Naive thymus-derived CD4-positive, alpha-beta T cell (primary cell): ENCODE measurements around the gene HEMK1. TPM values are rescaled to one million over a fixed set of nuclear protein-coding genes. Genes with fewer than 3 reads are reported as not detected.

Source experiments
- ATAC-seq: fragments of 150-1000 bp; cut with Tn5 transposase; 2 replicates; pipeline ENCODE4 v1.10.0; 2021; ENCODE audit warnings: mild to moderate bottlenecking, moderate library complexity
- CTCF ChIA-PET: fragments of 350-600 bp; sonication (Branson Sonifier 250); formaldehyde crosslinking; loops from one replicate; lab custom pipeline; 2021; ENCODE audit warnings: antibody characterized with exemption; lab: Charles Lee
- POLR2A ChIA-PET: fragments of 350-600 bp; sonication (Branson Sonifier 250); formaldehyde crosslinking; loops from one replicate; lab custom pipeline; 2021; ENCODE audit warnings: antibody characterized with exemption, inconsistent platforms; lab: Charles Lee
- DNase-seq, 9 donors: peaks; one replicate each; pipeline versions ENCODE4 v3.0.0 to v3.0.0-alpha.2; 2020 to 2022; ENCODE audit warnings: mixed read lengths in 1 of 9
- H3K27ac ChIP-seq: one replicate; pipeline ENCODE4 v1.7.0; 2013; ENCODE audit warnings: mild to moderate bottlenecking, low read depth, low read length, moderate library complexity
- H3K27me3 ChIP-seq, 2 donors: one replicate each; pipeline ENCODE4 v1.7.0; 2013; ENCODE audit warnings: low read length in 2 of 2, mild to moderate bottlenecking in 2 of 2, moderate library complexity in 2 of 2; ENCODE audit not compliant: control insufficient read depth in 2 of 2, insufficient read depth in 2 of 2
- H3K36me3 ChIP-seq, 3 experiments: 1 replicate in 2 of 3; 2 replicates in 1 of 3; pipeline ENCODE4 v1.7.0; 2013; ENCODE audit warnings: low read length in 3 of 3, mild to moderate bottlenecking in 3 of 3, moderate library complexity in 1 of 3; ENCODE audit not compliant: insufficient read depth in 3 of 3, control insufficient read depth in 2 of 3
- H3K4me1 ChIP-seq, 2 donors: one replicate each; pipeline ENCODE4 v1.7.0; 2013; ENCODE audit warnings: low read length in 2 of 2, mild to moderate bottlenecking in 2 of 2, moderate library complexity in 1 of 2; ENCODE audit not compliant: control insufficient read depth in 2 of 2, insufficient read depth in 2 of 2
- H3K4me3 ChIP-seq: 2 replicates; pipeline ENCODE4 v1.7.0; 2013; ENCODE audit warnings: mild to moderate bottlenecking, low read length
- H3K9me3 ChIP-seq, 3 experiments: 1 replicate in 2 of 3; 2 replicates in 1 of 3; pipeline ENCODE4 v1.7.0; 2013; ENCODE audit warnings: low read length in 3 of 3; ENCODE audit not compliant: control insufficient read depth in 2 of 3
- H3K27ac Mint-ChIP-seq, 9 donors: one replicate each; pipeline ENCODE4 v1.8.0; 2020 to 2022; ENCODE audit warnings: mixed read lengths in 9 of 9, mild to moderate bottlenecking in 8 of 9, moderate library complexity in 5 of 9, inconsistent platforms in 2 of 9
- H3K27me3 Mint-ChIP-seq, 5 donors: one replicate each; pipeline ENCODE4 v1.8.0; 2021 to 2022; ENCODE audit warnings: mixed read lengths in 5 of 5, mild to moderate bottlenecking in 1 of 5
- H3K36me3 Mint-ChIP-seq, 5 donors: one replicate each; pipeline ENCODE4 v1.8.0; 2020 to 2022; ENCODE audit warnings: mixed read lengths in 5 of 5, mild to moderate bottlenecking in 3 of 5, inconsistent platforms in 1 of 5
- H3K4me1 Mint-ChIP-seq, 7 donors: one replicate each; pipeline ENCODE4 v1.8.0; 2020 to 2022; ENCODE audit warnings: mixed read lengths in 7 of 7, mild to moderate bottlenecking in 3 of 7, inconsistent platforms in 1 of 7
- H3K4me3 Mint-ChIP-seq, 10 donors: one replicate each; pipeline ENCODE4 v1.8.0; 2020 to 2022; ENCODE audit warnings: mild to moderate bottlenecking in 10 of 10, mixed read lengths in 10 of 10, moderate library complexity in 6 of 10, inconsistent platforms in 2 of 10
- H3K9me3 Mint-ChIP-seq, 11 donors: one replicate each; pipeline ENCODE4 v1.8.0; 2020 to 2022; ENCODE audit warnings: mixed read lengths in 11 of 11, mild to moderate bottlenecking in 4 of 11, inconsistent platforms in 1 of 11, moderate library complexity in 1 of 11
- intact Hi-C, 2 donors: fragments of 100-400 bp; cut with micrococcal nuclease; formaldehyde crosslinking; loops; one replicate each; pipeline ENCODE4 v1.15.1; 2023
- polyA plus RNA-seq, 2 donors: library from polyadenylated mRNA; unstranded; fragments of 300-500 nt; fragmentation: Illumina TruSeq; gene quantifications; one replicate each; pipeline ENCODE4 v1.2.3, GENCODE V29; 2021
- total RNA-seq, 6 experiments: library from RNA in 5 of 6; stranded (reverse) in 5 of 6; gene quantifications; 1 replicate in 5 of 6; 2 replicates in 1 of 6; pipeline ENCODE4 v1.2.3 and lab custom pipeline; 2021 to 2026

HEMK1 gene
- total and polyA plus RNA-seq, 7 experiments from 2014 or later, result 32.1 to 71.1 (median 40.1) TPM

DNA sequence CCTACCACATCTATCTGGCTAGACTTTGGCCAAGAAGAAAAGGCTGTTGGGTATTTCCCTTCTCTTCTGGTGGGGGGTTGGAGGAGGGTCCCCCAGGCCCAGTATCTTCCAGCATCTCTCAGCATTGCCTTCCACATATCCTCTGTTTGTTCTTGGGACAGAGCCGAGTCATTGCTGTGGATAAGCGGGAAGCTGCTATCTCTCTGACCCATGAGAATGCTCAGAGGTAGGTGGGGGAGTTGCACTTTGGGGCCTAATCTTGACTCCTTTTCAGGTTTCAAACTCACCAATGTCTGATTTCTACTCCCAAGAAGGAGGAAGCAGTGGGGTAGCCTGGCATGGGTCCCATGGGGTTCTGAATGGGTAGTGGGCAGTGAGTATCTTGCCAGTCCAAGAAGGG, 8.0 kb downstream of the HEMK1 start:
- peaks cover 0 to 50% (median 11%) of the 10 kb centered on the region in 5 donors for H3K36me3 Mint-ChIP-seq
- intact Hi-C loops, result no loop called here
- POLR2A ChIA-PET, result interaction anchor here (8.7 to 21.2 kb wide), 2 partner anchors 14 to 31 kb away, joined by 78 to 730 read pairs; partner anchors contain the start of genes CISH and MAPKAPK3

DNA sequence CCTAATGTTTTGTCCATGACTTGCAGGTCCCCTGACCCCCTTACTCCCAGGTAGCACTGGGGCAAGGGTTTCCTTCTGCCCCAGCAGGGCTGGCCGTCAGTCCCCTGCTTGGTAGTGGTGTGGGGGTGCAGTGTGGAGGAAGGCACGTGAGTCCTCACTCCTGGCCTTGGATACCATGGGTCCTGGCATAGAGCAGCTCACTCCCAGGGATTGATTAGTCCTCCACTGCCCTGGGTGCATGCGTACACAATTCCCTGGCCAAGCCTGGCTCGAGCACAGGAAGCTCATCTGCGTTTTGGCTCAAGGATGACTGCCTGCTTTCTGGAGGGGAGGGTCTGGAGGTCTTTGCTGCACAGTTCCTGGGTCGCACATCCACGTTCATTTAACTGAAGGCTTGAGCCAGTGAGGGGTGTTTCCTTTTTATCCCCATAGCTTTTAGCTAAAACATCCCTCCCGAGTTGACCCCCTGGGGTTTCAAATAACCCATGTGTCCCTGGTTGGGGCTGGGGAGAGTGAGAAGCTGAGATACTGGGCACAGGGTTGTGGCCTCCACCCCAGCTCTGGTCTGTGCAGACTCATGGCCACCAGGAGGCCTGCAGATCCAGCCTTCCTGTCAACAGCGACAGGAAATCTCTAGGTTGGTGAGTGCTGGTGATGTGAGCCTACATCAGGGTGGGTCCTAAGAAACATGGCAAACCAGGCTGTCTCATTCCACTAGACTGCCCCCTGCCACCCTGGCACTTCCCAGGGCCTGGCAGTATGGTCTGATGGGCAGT, 11.5 kb downstream of the HEMK1 start:
- Histone ChIP-seq H3K36me3 (peaks cover 0 to 74% (median 4%) of the 10 kb centered on the region in 3 experiments), H3K4me1 (peaks cover 24% of the 10 kb centered on the region in 2 donors), H3K27ac (peak overlapping the region; percentile 42), H3K4me3 (peak overlapping the region; percentile 12), H3K9me3 (no peaks in the 10 kb centered on the region), H3K27me3 (no peaks in the 10 kb centered on the region)
- intact Hi-C loops, result loop anchor here in 1 of 2 donors (1.0 kb wide), 1 partner anchor 10 kb away; no protein-coding TSS in a partner anchor
- ATAC-seq, result peak; percentile 56
- Mint-ChIP-seq H3K4me1 (peaks cover 14 to 74% (median 28%) of the 10 kb centered on the region in 7 donors), H3K4me3 (peak overlapping the region in 4 of 10 donors; percentile 1 to 52 (median 32)), H3K9me3 (no peaks in the 10 kb centered on the region), H3K36me3 (peaks cover 3 to 57% (median 11%) of the 10 kb centered on the region in 5 donors), H3K27me3 (no peaks in the 10 kb centered on the region), H3K27ac (peak overlapping the region; percentile 47 to 91 (median 68))
- ChIA-PET CTCF (interaction anchor here (0.9 to 20.2 kb wide), 6 partner anchors 8 to 29 kb away, joined by 3 to 578 read pairs (median 8); partner anchors contain the start of genes CISH, HEMK1 and MAPKAPK3), POLR2A (interaction anchor here (0.6 to 21.2 kb wide), 4 partner anchors 9 to 27 kb away, joined by 4 to 730 read pairs (median 62); partner anchors contain the start of genes C3orf18, CISH, HEMK1 and MAPKAPK3)
- peak in 1 of 9 donors; percentile 32 for DNase-seq

More for the DNA sequence above, 8.0 kb downstream of the HEMK1 start:
- Mint-ChIP-seq H3K27me3 (no peaks in the 10 kb centered on the region), H3K4me1 (peaks cover 25 to 81% (median 46%) of the 10 kb centered on the region in 7 donors), H3K27ac (peak overlapping the region in 7 of 9 donors; percentile 8 to 89 (median 56)), H3K4me3 (no peak overlapping the region), H3K9me3 (no peaks in the 10 kb centered on the region)
- Histone ChIP-seq H3K27ac (peak overlapping the region; percentile 63), H3K9me3 (no peaks in the 10 kb centered on the region), H3K36me3 (peaks cover 0 to 54% (median 4%) of the 10 kb centered on the region in 3 experiments), H3K27me3 (no peaks in the 10 kb centered on the region), H3K4me1 (peaks cover 59% of the 10 kb centered on the region in 2 donors), H3K4me3 (no peak overlapping the region)
- DNase-seq (no peak), ATAC-seq (no peak)
- CTCF ChIA-PET, result interaction anchor here (1.4 to 20.2 kb wide), 4 partner anchors 9 to 33 kb away, joined by 3 to 578 read pairs (median 6); partner anchors contain the start of genes C3orf18, CISH and MAPKAPK3

DNA sequence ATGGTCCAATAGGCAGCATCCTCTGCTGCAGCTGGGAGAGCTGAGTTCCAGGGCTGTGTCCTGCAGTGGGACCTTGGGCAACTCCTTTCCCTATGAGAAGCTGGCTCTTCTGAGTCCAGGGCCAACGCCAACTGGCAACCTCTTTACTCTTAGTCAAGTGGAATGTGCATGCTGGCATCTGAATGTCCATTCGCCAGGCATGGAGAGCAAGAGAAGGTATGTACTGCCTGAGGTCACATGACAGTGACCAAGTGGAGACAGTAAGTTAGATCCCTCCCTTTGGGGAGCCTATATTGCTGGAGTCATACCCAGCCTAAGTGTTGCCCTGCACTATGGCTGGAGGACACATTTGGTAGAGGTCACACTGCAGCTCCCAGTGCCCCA, 12.1 kb downstream of the HEMK1 start:
- Mint-ChIP-seq H3K27ac (peak overlapping the region; percentile 48 to 91 (median 70)), H3K4me1 (peaks cover 14 to 72% (median 27%) of the 10 kb centered on the region in 7 donors), H3K9me3 (no peaks in the 10 kb centered on the region), H3K36me3 (peaks cover 3 to 51% (median 11%) of the 10 kb centered on the region in 5 donors), H3K27me3 (no peaks in the 10 kb centered on the region), H3K4me3 (peak overlapping the region in 4 of 10 donors; percentile 1 to 52 (median 32))
- peaks cover 0 to 74% (median 4%) of the 10 kb centered on the region in 3 experiments for H3K36me3 ChIP-seq
- no peak for DNase-seq
- ATAC-seq, result no peak
- ChIA-PET POLR2A (interaction anchor here (6.7 to 21.2 kb wide), 3 partner anchors 10 to 27 kb away, joined by 47 to 730 read pairs (median 78); partner anchors contain the start of genes C3orf18, CISH, HEMK1 and MAPKAPK3), CTCF (interaction anchor here (0.9 to 20.2 kb wide), 6 partner anchors 9 to 29 kb away, joined by 3 to 578 read pairs (median 8); partner anchors contain the start of genes CISH, HEMK1 and MAPKAPK3)
- peaks cover 18 to 21% of the 10 kb centered on the region in 2 donors for H3K4me1 ChIP-seq
- no peaks in the 10 kb centered on the region for H3K27me3 ChIP-seq
- peak overlapping the region; percentile 12 for H3K4me3 ChIP-seq
- H3K27ac ChIP-seq, result peak overlapping the region; percentile 42
- intact Hi-C loops, result loop anchor here in 1 of 2 donors (1.0 kb wide), 1 partner anchor 10 kb away; no protein-coding TSS in a partner anchor
- no peaks in the 10 kb centered on the region for H3K9me3 ChIP-seq

DNA sequence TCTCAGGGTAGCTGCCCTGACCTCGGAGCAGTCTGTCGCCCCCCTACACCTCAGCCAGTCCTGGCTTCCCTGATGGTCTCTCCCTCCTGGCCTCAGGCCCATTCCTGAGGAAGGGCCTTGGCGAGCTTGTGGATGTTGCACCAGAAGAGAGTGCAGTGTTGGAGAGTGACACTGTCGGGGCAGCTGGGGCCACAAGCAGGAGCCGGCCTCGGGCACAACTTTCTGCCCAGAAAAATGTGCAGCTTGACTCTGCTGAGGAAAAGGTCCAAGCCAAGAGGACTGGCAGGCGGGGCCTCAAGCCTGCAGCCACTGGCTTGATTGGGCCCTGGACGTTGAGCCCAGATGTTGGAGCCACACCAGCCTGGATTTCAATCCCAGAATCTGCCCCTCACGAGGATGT, 12.8 kb downstream of the HEMK1 start:
- Histone ChIP-seq H3K36me3 (peaks cover 0 to 69% (median 4%) of the 10 kb centered on the region in 3 experiments), H3K4me3 (no peak overlapping the region), H3K27me3 (no peaks in the 10 kb centered on the region), H3K9me3 (no peaks in the 10 kb centered on the region), H3K4me1 (peaks cover 16 to 21% of the 10 kb centered on the region in 2 donors), H3K27ac (peak overlapping the region; percentile 42)
- peaks cover 3 to 47% (median 11%) of the 10 kb centered on the region in 5 donors for H3K36me3 Mint-ChIP-seq
- peaks cover 14 to 74% (median 30%) of the 10 kb centered on the region in 7 donors for H3K4me1 Mint-ChIP-seq
- no peaks in the 10 kb centered on the region for H3K27me3 Mint-ChIP-seq
- peak overlapping the region in 2 of 10 donors; percentile 45 to 68 for H3K4me3 Mint-ChIP-seq
- H3K9me3 Mint-ChIP-seq, result no peaks in the 10 kb centered on the region
- intact Hi-C loops, result no loop called here
- ChIA-PET CTCF (interaction anchor here (2.0 to 20.2 kb wide), 4 partner anchors 10 to 28 kb away, joined by 8 to 578 read pairs (median 12); partner anchors contain the start of genes CISH, HEMK1 and MAPKAPK3), POLR2A (interaction anchor here (6.7 to 21.2 kb wide), 3 partner anchors 9 to 26 kb away, joined by 47 to 730 read pairs (median 78); partner anchors contain the start of genes C3orf18, CISH, HEMK1 and MAPKAPK3)
- no peak for ATAC-seq
- H3K27ac Mint-ChIP-seq, result peak overlapping the region in 6 of 9 donors; percentile 16 to 84 (median 72)
- DNase-seq, result no peak

DNA sequence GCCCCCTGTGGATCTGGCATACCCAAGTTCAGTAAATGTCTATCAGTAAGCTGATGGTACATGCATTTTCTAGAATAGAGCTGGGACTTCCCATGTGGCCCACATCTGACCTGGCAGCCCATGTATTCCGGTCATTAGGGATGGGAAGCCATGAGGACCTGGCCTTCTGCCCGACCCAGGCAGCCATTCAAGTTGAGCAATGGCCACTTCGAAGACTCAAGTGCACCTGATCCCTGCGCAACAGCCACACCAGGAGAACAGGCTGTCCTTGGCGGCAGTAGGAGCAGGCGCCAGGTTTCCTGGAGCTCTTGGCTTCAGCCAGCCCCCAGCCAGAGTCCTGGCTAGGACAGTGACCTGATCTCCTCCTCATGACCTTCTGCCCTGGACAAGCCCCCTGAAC, 14.6 kb downstream of the HEMK1 start:
- ATAC-seq, result no peak
- H3K4me1 Mint-ChIP-seq, result peaks cover 27 to 82% (median 48%) of the 10 kb centered on the region in 7 donors

More for the DNA sequence above, 14.6 kb downstream of the HEMK1 start:
- no peak overlapping the region for H3K4me3 Mint-ChIP-seq
- Histone ChIP-seq H3K36me3 (peaks cover 0 to 51% (median 0%) of the 10 kb centered on the region in 3 experiments), H3K27me3 (no peaks in the 10 kb centered on the region), H3K4me1 (peaks cover 28 to 39% of the 10 kb centered on the region in 2 donors), H3K4me3 (no peak overlapping the region), H3K9me3 (no peaks in the 10 kb centered on the region), H3K27ac (no peak overlapping the region)
- POLR2A ChIA-PET, result interaction anchor here (1.0 to 21.2 kb wide), 3 partner anchors 10 to 24 kb away, joined by 4 to 730 read pairs (median 47); partner anchors contain the start of genes C3orf18, CISH, HEMK1 and MAPKAPK3
- intact Hi-C loops, result no loop called here
- peaks cover 3 to 38% (median 10%) of the 10 kb centered on the region in 5 donors for H3K36me3 Mint-ChIP-seq
- peak overlapping the region in 8 of 9 donors; percentile 11 to 83 (median 46) for H3K27ac Mint-ChIP-seq
- DNase-seq, result no peak
- CTCF ChIA-PET, result interaction anchor here (20.2 kb wide), 1 partner anchor 26 kb away, joined by 578 read pairs; the partner anchor contains the start of genes CISH and MAPKAPK3
- no peaks in the 10 kb centered on the region for H3K27me3 Mint-ChIP-seq
- H3K9me3 Mint-ChIP-seq, result no peaks in the 10 kb centered on the region
